ENCODE data around the gene ANKRD63.

- TF ChIP-seq EZH2 (IDR thresholded peaks at IDR 0.05; ENCODE audit: borderline replicate concordance, low read length) (peak; percentile 52), CTCF (conservative IDR thresholded peaks at IDR 0.05 in 1 of 2, IDR thresholded peaks at IDR 0.05 in 1 of 2; ENCODE audit: extremely low read depth in 1 of 2, insufficient read depth in 1 of 2, low read depth in 1 of 2, low read length in 2 of 2) (no peak)
These were observed at the start of gene ANKRD63 for GRCh38 chr15:40282869-40283614.
